Activated CD4-positive, alpha-beta memory T cell treated with anti-CD3 and anti-CD28 coated beads, Interleukin-2, amount 10 ng/mL, durations not matched to agents 7 days and 5 days (primary cell): ENCODE measurements around the gene PIGU. TPM values are rescaled to one million over a fixed set of nuclear protein-coding genes. Genes with fewer than 3 reads are reported as not detected.

ENCODE experiments used
- CTCF ChIA-PET: fragments of 350-600 bp; sonication (Branson Sonifier 250); formaldehyde crosslinking; loops from one replicate; lab custom pipeline; 2021; ENCODE audit warnings: antibody characterized with exemption, inconsistent platforms; lab: Charles Lee
- POLR2A ChIA-PET: fragments of 350-600 bp; sonication (Branson Sonifier 250); formaldehyde crosslinking; loops from one replicate; lab custom pipeline; 2021; ENCODE audit warnings: antibody characterized with exemption; lab: Charles Lee
- DNase-seq: peaks from one replicate; pipeline ENCODE4 v3.0.0-alpha.2; 2020
- H3K27ac Mint-ChIP-seq: one replicate; pipeline ENCODE4 v1.8.0; 2021; ENCODE audit warnings: mild to moderate bottlenecking, mixed read lengths
- H3K27me3 Mint-ChIP-seq: one replicate; pipeline ENCODE4 v1.8.0; 2021; ENCODE audit warnings: mixed read lengths
- H3K36me3 Mint-ChIP-seq: one replicate; pipeline ENCODE4 v1.8.0; 2021; ENCODE audit warnings: low read depth, mixed read lengths
- H3K4me1 Mint-ChIP-seq: one replicate; pipeline ENCODE4 v1.8.0; 2021; ENCODE audit warnings: mixed read lengths
- H3K4me3 Mint-ChIP-seq: one replicate; pipeline ENCODE4 v1.8.0; 2021; ENCODE audit warnings: mild to moderate bottlenecking, mixed read lengths
- H3K9me3 Mint-ChIP-seq: one replicate; pipeline ENCODE4 v1.8.0; 2021; ENCODE audit warnings: mixed read lengths
- total RNA-seq, 2 experiments: library from RNA; stranded (reverse); gene quantifications; one replicate each; pipeline ENCODE4 v1.2.3, GENCODE V29; 2021

PIGU gene
- total RNA-seq, 2 experiments from 2014 or later: 18.3 to 18.6 TPM

- DNase-seq: no peak
- Mint-ChIP-seq H3K27me3 (no peaks in the 10 kb centered on the region), H3K36me3 (peaks cover 58% of the 10 kb centered on the region), H3K27ac (no peak overlapping the region), H3K4me1 (peaks cover 19% of the 10 kb centered on the region), H3K4me3 (no peak overlapping the region), H3K9me3 (no peaks in the 10 kb centered on the region)
- POLR2A ChIA-PET: interaction anchor here (1.0 kb wide), 3 partner anchors 170 to 225 kb away, joined by 3 to 4 read pairs (median 3); no protein-coding TSS in a partner anchor
- CTCF ChIA-PET: interaction anchor here (0.8 to 5.5 kb wide), 12 partner anchors 20 to 235 kb away, joined by 3 to 43 read pairs (median 3); no protein-coding TSS in a partner anchor
Measured at GRCh38 chr20:34537651-34538050, 139.2 kb downstream of the PIGU start.

GRCh38 chr20:34536798-34537394, 140.0 kb downstream of the PIGU start:
- peak; percentile 55 for DNase-seq
- Mint-ChIP-seq H3K4me1 (peaks cover 16% of the 10 kb centered on the region), H3K4me3 (no peak overlapping the region), H3K9me3 (no peaks in the 10 kb centered on the region), H3K27ac (no peak overlapping the region), H3K27me3 (no peaks in the 10 kb centered on the region), H3K36me3 (peaks cover 54% of the 10 kb centered on the region)
- ChIA-PET POLR2A (interaction anchor here (0.8 to 1.0 kb wide), 3 partner anchors 21 to 177 kb away, joined by 3 to 4 read pairs (median 3); partner anchors contain the start of gene DYNLRB1), CTCF (interaction anchor here (0.6 to 5.0 kb wide), 10 partner anchors 124 to 235 kb away, joined by 3 to 43 read pairs (median 4); no protein-coding TSS in a partner anchor)

GRCh38 chr20:34535857-34536256, 141.0 kb downstream of the PIGU start:
- H3K36me3 Mint-ChIP-seq: peaks cover 52% of the 10 kb centered on the region
- DNase-seq: no peak
- H3K9me3 Mint-ChIP-seq: no peaks in the 10 kb centered on the region
- H3K4me1 Mint-ChIP-seq: peaks cover 6% of the 10 kb centered on the region
- H3K4me3 Mint-ChIP-seq: no peak overlapping the region
- ChIA-PET CTCF (interaction anchor here (0.6 to 5.0 kb wide), 5 partner anchors 163 to 234 kb away, joined by 4 to 43 read pairs (median 4); no protein-coding TSS in a partner anchor), POLR2A (no interaction called here)
- no peak overlapping the region for H3K27ac Mint-ChIP-seq
- no peaks in the 10 kb centered on the region for H3K27me3 Mint-ChIP-seq

- Mint-ChIP-seq H3K36me3 (peaks cover 50% of the 10 kb centered on the region), H3K4me1 (peaks cover 3% of the 10 kb centered on the region), H3K27me3 (no peaks in the 10 kb centered on the region), H3K4me3 (no peak overlapping the region), H3K9me3 (no peaks in the 10 kb centered on the region), H3K27ac (no peak overlapping the region)
- ChIA-PET CTCF (interaction anchor here (1.4 to 5.0 kb wide), 2 partner anchors 172 to 233 kb away, joined by 3 to 43 read pairs; no protein-coding TSS in a partner anchor), POLR2A (interaction anchor here (1.2 kb wide), 1 partner anchor 23 kb away, joined by 3 read pairs; the partner anchor contains the start of gene MAP1LC3A)
- DNase-seq: no peak
Measured at GRCh38 chr20:34535301-34535840, 141.5 kb downstream of the PIGU start.

GRCh38 chr20:34534391-34535165, 142.3 kb downstream of the PIGU start:
- no peak overlapping the region for H3K27ac Mint-ChIP-seq
- H3K27me3 Mint-ChIP-seq: no peaks in the 10 kb centered on the region
- H3K36me3 Mint-ChIP-seq: peaks cover 49% of the 10 kb centered on the region
- H3K4me1 Mint-ChIP-seq: peaks cover 2% of the 10 kb centered on the region
- no peaks in the 10 kb centered on the region for H3K9me3 Mint-ChIP-seq
- ChIA-PET POLR2A (interaction anchor here (1.2 to 1.3 kb wide), 2 partner anchors 18 to 24 kb away, joined by 3 to 7 read pairs; partner anchors contain the start of genes DYNLRB1 and MAP1LC3A), CTCF (interaction anchor here (0.6 to 1.4 kb wide), 3 partner anchors 25 to 232 kb away, joined by 3 to 4 read pairs (median 3); no protein-coding TSS in a partner anchor)
- no peak overlapping the region for H3K4me3 Mint-ChIP-seq
- DNase-seq: no peak

GRCh38 chr20:34532756-34533155, 144.1 kb downstream of the PIGU start:
- Mint-ChIP-seq H3K9me3 (no peaks in the 10 kb centered on the region), H3K27ac (no peak overlapping the region), H3K4me3 (no peak overlapping the region), H3K4me1 (peaks cover 2% of the 10 kb centered on the region), H3K36me3 (peaks cover 55% of the 10 kb centered on the region), H3K27me3 (no peaks in the 10 kb centered on the region)
- ChIA-PET CTCF (interaction anchor here (1.0 to 4.3 kb wide), 2 partner anchors 16 to 220 kb away, joined by 4 to 17 read pairs; partner anchors contain the start of gene DYNLRB1), POLR2A (interaction anchor here (0.6 kb wide), 1 partner anchor 16 kb away, joined by 4 read pairs; the partner anchor contains the start of gene DYNLRB1)
- no peak for DNase-seq

GRCh38 chr20:34532320-34532719, 144.6 kb downstream of the PIGU start:
- ChIA-PET POLR2A (interaction anchor here (0.6 kb wide), 1 partner anchor 16 kb away, joined by 4 read pairs; the partner anchor contains the start of gene DYNLRB1), CTCF (interaction anchor here (1.0 to 4.3 kb wide), 3 partner anchors 16 to 237 kb away, joined by 4 to 17 read pairs (median 5); partner anchors contain the start of gene DYNLRB1)
- H3K4me3 Mint-ChIP-seq: no peak overlapping the region
- peaks cover 56% of the 10 kb centered on the region for H3K36me3 Mint-ChIP-seq
- DNase-seq: no peak
- no peaks in the 10 kb centered on the region for H3K27me3 Mint-ChIP-seq
- H3K9me3 Mint-ChIP-seq: no peaks in the 10 kb centered on the region
- no peak overlapping the region for H3K27ac Mint-ChIP-seq
- H3K4me1 Mint-ChIP-seq: peaks cover 2% of the 10 kb centered on the region

GRCh38 chr20:34531608-34532265, 145.2 kb downstream of the PIGU start:
- DNase-seq: no peak
- peak overlapping the region; percentile 1 for H3K27ac Mint-ChIP-seq
- H3K9me3 Mint-ChIP-seq: no peaks in the 10 kb centered on the region
- no peaks in the 10 kb centered on the region for H3K27me3 Mint-ChIP-seq
- CTCF ChIA-PET: interaction anchor here (0.8 to 4.3 kb wide), 4 partner anchors 8 to 238 kb away, joined by 4 to 17 read pairs (median 4); partner anchors contain the start of gene DYNLRB1
- POLR2A ChIA-PET: interaction anchor here (2.4 kb wide), 1 partner anchor 15 kb away, joined by 12 read pairs; the partner anchor contains the start of gene DYNLRB1
- no peak overlapping the region for H3K4me3 Mint-ChIP-seq
- H3K4me1 Mint-ChIP-seq: peaks cover 2% of the 10 kb centered on the region
- H3K36me3 Mint-ChIP-seq: peaks cover 56% of the 10 kb centered on the region

- Mint-ChIP-seq H3K27ac (no peak overlapping the region), H3K4me1 (peaks cover 2% of the 10 kb centered on the region), H3K27me3 (no peaks in the 10 kb centered on the region), H3K36me3 (peaks cover 56% of the 10 kb centered on the region), H3K4me3 (no peak overlapping the region), H3K9me3 (no peaks in the 10 kb centered on the region)
- CTCF ChIA-PET: interaction anchor here (0.6 to 4.3 kb wide), 5 partner anchors 177 to 494 kb away, joined by 3 to 17 read pairs (median 4); no protein-coding TSS in a partner anchor
- POLR2A ChIA-PET: interaction anchor here (0.5 to 2.4 kb wide), 4 partner anchors 14 to 135 kb away, joined by 3 to 12 read pairs (median 4); partner anchors contain the start of genes DYNLRB1 and MAP1LC3A
- no peak for DNase-seq
Measured at GRCh38 chr20:34530342-34530741, 146.6 kb downstream of the PIGU start.

- CTCF ChIA-PET: interaction anchor here (0.6 to 4.3 kb wide), 3 partner anchors 178 to 241 kb away, joined by 3 to 17 read pairs (median 4); no protein-coding TSS in a partner anchor
- POLR2A ChIA-PET: interaction anchor here (0.7 to 2.4 kb wide), 3 partner anchors 13 to 237 kb away, joined by 3 to 12 read pairs (median 3); partner anchors contain the start of genes DYNLRB1 and MAP1LC3A
- H3K9me3 Mint-ChIP-seq: no peaks in the 10 kb centered on the region
- H3K27me3 Mint-ChIP-seq: no peaks in the 10 kb centered on the region
- DNase-seq: no peak
- peaks cover 2% of the 10 kb centered on the region for H3K4me1 Mint-ChIP-seq
- H3K36me3 Mint-ChIP-seq: peaks cover 53% of the 10 kb centered on the region
- no peak overlapping the region for H3K4me3 Mint-ChIP-seq
- no peak overlapping the region for H3K27ac Mint-ChIP-seq
Measured at GRCh38 chr20:34529742-34530141, 147.2 kb downstream of the PIGU start.

GRCh38 chr20:34528921-34529297, 148.0 kb downstream of the PIGU start:
- no peak for DNase-seq
- Mint-ChIP-seq H3K27ac (no peak overlapping the region), H3K36me3 (peaks cover 45% of the 10 kb centered on the region), H3K9me3 (no peaks in the 10 kb centered on the region), H3K4me3 (no peak overlapping the region), H3K4me1 (peaks cover 2% of the 10 kb centered on the region), H3K27me3 (no peaks in the 10 kb centered on the region)
- ChIA-PET CTCF (interaction anchor here (4.3 kb wide), 1 partner anchor 216 kb away, joined by 17 read pairs; no protein-coding TSS in a partner anchor), POLR2A (interaction anchor here (0.7 kb wide), 1 partner anchor 238 kb away, joined by 3 read pairs; no protein-coding TSS in a partner anchor)
